Activated T-helper 1 cell treated with anti-CD3 and anti-CD28 coated beads, Interleukin-2, amount 50 U/mL, for 16 hours (primary cell): ENCODE data around the gene SNX5.

Source experiments
- DNase-seq, 2 donors: peaks; one replicate each; pipeline ENCODE4 v3.0.0-alpha.2; 2020; ENCODE audit warnings: low read depth in 1 of 2, low spot score in 1 of 2

SNX5 gene

GRCh38 chr20:17941087-17941825, 27.3 kb downstream of the SNX5 start:
- no peak for DNase-seq

- DNase-seq, result no peak
These were observed 28.2 kb downstream of the SNX5 start for GRCh38 chr20:17940224-17940971.

GRCh38 chr20:17939622-17940223, 28.9 kb downstream of the SNX5 start:
- no peak for DNase-seq

- peak in 1 of 2 donors; percentile 11 for DNase-seq
These were observed 29.5 kb downstream of the SNX5 start for GRCh38 chr20:17938871-17939619.

- DNase-seq, result no peak
These were observed 31.5 kb downstream of the SNX5 start for GRCh38 chr20:17936761-17937732.

- DNase-seq, result no peak
These were observed 32.3 kb downstream of the SNX5 start for GRCh38 chr20:17936286-17936760.

- no peak for DNase-seq
These were observed 32.8 kb downstream of the SNX5 start for GRCh38 chr20:17935761-17936160.

GRCh38 chr20:17935186-17935585, 33.4 kb downstream of the SNX5 start:
- DNase-seq, result no peak

- no peak for DNase-seq
These were observed 34.3 kb downstream of the SNX5 start for GRCh38 chr20:17934141-17934862.

- no peak for DNase-seq
These were observed 34.9 kb downstream of the SNX5 start for GRCh38 chr20:17933711-17934110.

GRCh38 chr20:17933121-17933520, 35.5 kb downstream of the SNX5 start:
- no peak for DNase-seq

GRCh38 chr20:17932396-17932795, 36.2 kb downstream of the SNX5 start:
- DNase-seq, result no peak

GRCh38 chr20:17931513-17931912, 37.1 kb downstream of the SNX5 start:
- DNase-seq, result no peak

GRCh38 chr20:17928633-17929311, 39.8 kb downstream of the SNX5 start:
- no peak for DNase-seq

- DNase-seq, result no peak
These were observed 40.4 kb downstream of the SNX5 start for GRCh38 chr20:17928211-17928611.

- DNase-seq, result no peak
These were observed 42.7 kb downstream of the SNX5 start for GRCh38 chr20:17925940-17926300.

- no peak for DNase-seq
These were observed 43.3 kb downstream of the SNX5 start for GRCh38 chr20:17925141-17925939.

GRCh38 chr20:17921774-17922173, 46.8 kb downstream of the SNX5 start:
- DNase-seq, result no peak
